Calu3 (cell line): ENCODE results near the gene MAP3K14. TPM values are rescaled to one million over a fixed set of nuclear protein-coding genes. Genes with fewer than 3 reads are reported as not detected.
A peak's percentile ranks its signal among the peaks of the same experiment; 100 is the strongest.

ENCODE experiments used
- BruUV-seq: library from RNA; stranded (reverse); fragments of 400-500 nt; replicated peaks from 2 replicates; lab custom pipeline; 2021; lab: Mats Ljungman, UMichigan
- CTCF ChIA-PET: fragments of 300-600 bp; sonication (Branson Sonifier 250); formaldehyde crosslinking; loops from one replicate; lab custom pipeline; 2022; ENCODE audit warnings: antibody characterized with exemption; lab: Charles Lee
- DNase-seq: peaks from one replicate; pipeline ENCODE4 v3.0.0; 2022
- H3K27ac Mint-ChIP-seq: one replicate; pipeline ENCODE4 v1.8.0; 2022; ENCODE audit warnings: mixed read lengths; ENCODE audit not compliant: unreplicated experiment
- H3K27me3 Mint-ChIP-seq: one replicate; pipeline ENCODE4 v1.8.0; 2022; ENCODE audit warnings: mixed read lengths; ENCODE audit not compliant: unreplicated experiment
- H3K36me3 Mint-ChIP-seq: one replicate; pipeline ENCODE4 v1.8.0; 2022; ENCODE audit warnings: mild to moderate bottlenecking, moderate library complexity, mixed read lengths; ENCODE audit not compliant: insufficient read depth, unreplicated experiment
- H3K4me1 Mint-ChIP-seq: one replicate; pipeline ENCODE4 v1.8.0; 2022; ENCODE audit warnings: mild to moderate bottlenecking, low read depth, mixed read lengths; ENCODE audit not compliant: unreplicated experiment
- H3K4me3 Mint-ChIP-seq: one replicate; pipeline ENCODE4 v1.8.0; 2022; ENCODE audit warnings: mild to moderate bottlenecking, low read depth, moderate library complexity, mixed read lengths; ENCODE audit not compliant: unreplicated experiment
- H3K9me3 Mint-ChIP-seq: one replicate; pipeline ENCODE4 v1.8.0; 2022; ENCODE audit warnings: low read depth, mixed read lengths; ENCODE audit not compliant: unreplicated experiment
- intact Hi-C: fragments of 100-400 bp; cut with micrococcal nuclease; formaldehyde crosslinking; loops from one replicate; pipeline ENCODE4 v1.10.0; 2022; ENCODE audit not compliant: unreplicated experiment
- total RNA-seq: library from RNA; stranded (reverse); gene quantifications from 2 replicates; pipeline ENCODE4 v1.2.3, GENCODE V29; 2022
- TF ChIP-seq, protein P1 (sequence below): fragments of 200-600 bp; IDR thresholded peaks from one replicate; pipeline ENCODE4 v1.8.0; 2022; ENCODE audit warnings: antibody characterized with exemption; ENCODE audit not compliant: unreplicated experiment

The MAP3K14 gene
- total RNA-seq, 1 experiment from 2014 or later: 26.7 TPM

DNA sequence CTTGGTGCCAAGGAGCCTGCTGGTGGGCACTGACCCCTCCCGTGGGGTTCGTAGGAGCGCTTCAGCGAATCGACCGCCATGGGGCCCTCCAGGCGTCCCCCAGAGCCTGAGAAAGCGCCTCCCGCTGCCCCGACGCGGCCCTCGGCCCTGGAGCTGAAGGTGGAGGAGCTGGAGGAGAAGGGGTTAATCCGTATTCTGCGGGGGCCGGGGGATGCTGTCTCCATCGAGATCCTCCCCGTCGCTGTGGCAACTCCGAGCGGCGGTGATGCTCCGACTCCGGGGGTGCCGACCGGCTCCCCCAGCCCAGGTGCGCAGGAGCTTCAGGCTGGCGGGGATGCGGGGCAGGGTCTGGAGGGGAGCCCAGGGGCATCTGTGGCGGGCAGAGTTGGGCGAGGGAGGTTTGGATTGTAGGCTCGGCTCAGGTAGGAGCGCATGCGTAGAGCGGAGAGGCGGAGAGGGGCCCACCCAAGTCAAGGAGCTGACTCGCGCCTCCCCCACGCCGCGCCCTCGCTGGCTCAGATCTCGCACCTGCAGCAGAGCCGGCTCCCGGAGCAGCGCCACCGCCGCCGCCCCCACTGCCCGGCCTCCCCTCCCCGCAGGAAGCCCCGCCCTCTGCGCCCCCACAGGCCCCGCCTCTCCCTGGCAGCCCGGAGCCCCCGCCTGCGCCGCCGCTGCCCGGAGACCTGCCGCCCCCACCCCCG lies 75.3 kb downstream of the MAP3K14 start:
- intact Hi-C loops: no loop called here
- CTCF ChIA-PET: interaction anchor here (0.8 to 1.5 kb wide), 7 partner anchors 10 to 93 kb away, joined by 3 to 9 read pairs (median 3); partner anchors contain the start of gene HEXIM1
- Mint-ChIP-seq H3K27me3 (peaks cover 41% of the 10 kb centered on the region), H3K9me3 (no peaks in the 10 kb centered on the region), H3K4me3 (peak overlapping the region; percentile 89), H3K4me1 (peaks cover 22% of the 10 kb centered on the region), H3K27ac (peak overlapping the region; percentile 81), H3K36me3 (peaks cover 51% of the 10 kb centered on the region)
- BruUV-seq: no TSS peak
- TF ChIP-seq, protein P1, sequence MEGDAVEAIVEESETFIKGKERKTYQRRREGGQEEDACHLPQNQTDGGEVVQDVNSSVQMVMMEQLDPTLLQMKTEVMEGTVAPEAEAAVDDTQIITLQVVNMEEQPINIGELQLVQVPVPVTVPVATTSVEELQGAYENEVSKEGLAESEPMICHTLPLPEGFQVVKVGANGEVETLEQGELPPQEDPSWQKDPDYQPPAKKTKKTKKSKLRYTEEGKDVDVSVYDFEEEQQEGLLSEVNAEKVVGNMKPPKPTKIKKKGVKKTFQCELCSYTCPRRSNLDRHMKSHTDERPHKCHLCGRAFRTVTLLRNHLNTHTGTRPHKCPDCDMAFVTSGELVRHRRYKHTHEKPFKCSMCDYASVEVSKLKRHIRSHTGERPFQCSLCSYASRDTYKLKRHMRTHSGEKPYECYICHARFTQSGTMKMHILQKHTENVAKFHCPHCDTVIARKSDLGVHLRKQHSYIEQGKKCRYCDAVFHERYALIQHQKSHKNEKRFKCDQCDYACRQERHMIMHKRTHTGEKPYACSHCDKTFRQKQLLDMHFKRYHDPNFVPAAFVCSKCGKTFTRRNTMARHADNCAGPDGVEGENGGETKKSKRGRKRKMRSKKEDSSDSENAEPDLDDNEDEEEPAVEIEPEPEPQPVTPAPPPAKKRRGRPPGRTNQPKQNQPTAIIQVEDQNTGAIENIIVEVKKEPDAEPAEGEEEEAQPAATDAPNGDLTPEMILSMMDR: no peak
- DNase-seq: peak; percentile 83

DNA sequence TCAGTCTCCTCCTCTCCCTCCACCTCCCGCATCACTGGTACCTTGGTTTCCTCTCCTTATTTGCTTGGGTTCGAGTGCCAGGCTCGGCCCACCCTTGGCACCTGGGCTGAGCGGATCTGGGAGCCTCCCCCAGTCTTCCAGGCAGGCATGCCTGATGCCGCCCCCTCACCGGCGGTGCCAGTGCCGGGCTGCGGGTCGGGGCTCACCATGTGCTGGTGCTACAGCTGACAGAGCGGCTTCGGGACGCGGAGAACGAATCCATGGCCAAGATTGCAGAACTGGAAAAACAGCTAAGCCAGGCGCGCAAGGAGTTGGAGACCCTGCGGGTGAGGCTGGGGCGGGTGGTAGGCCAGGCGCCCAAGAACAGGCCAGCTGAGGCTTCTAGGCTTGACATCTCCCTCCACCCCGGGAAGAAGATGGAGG lies 75.9 kb downstream of the MAP3K14 start:
- H3K4me3 Mint-ChIP-seq: peak overlapping the region; percentile 89

DNA sequence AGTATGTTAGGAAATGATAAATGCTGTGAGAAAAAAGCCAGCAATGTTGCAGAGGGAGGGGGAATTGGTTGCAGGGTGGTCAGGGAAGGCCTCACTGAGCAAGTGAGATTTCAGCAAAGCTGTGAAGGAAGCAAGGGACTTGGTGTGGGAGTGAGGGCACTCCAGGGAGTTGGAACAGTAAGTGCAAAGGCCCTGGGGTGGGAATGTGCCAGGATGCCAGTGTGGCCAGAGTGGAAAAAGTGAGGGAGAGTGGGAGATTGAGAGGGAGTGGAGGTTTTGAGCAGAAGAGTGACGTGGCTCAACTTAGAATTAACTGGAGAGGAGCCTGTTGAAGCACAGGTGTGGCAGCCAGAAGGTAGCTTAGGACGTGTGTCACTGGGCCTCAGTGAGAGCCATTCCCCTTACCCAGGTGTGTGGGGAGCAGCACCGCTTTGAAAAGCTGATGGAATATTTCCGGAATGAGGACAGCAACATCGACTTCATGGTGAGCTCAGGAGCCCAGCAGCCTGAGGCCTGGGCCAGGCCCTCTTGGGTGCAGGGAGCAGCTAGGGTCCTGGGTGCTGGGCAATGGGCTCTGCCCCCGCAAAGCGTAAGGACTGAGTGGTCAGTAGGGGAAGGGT lies 78.6 kb downstream of the MAP3K14 start:
- no TSS peak for BruUV-seq
- Mint-ChIP-seq H3K4me1 (peaks cover 19% of the 10 kb centered on the region), H3K9me3 (no peaks in the 10 kb centered on the region), H3K27me3 (peaks cover 53% of the 10 kb centered on the region), H3K36me3 (peaks cover 43% of the 10 kb centered on the region), H3K4me3 (no peak overlapping the region), H3K27ac (no peak overlapping the region)
- CTCF ChIA-PET: no interaction called here
- TF ChIP-seq, protein P1: no peak
- DNase-seq: no peak
- intact Hi-C loops: no loop called here

More for the DNA sequence above, 75.9 kb downstream of the MAP3K14 start:
- TF ChIP-seq, protein P1: no peak
- CTCF ChIA-PET: interaction anchor here (0.8 to 1.5 kb wide), 5 partner anchors 9 to 52 kb away, joined by 3 to 9 read pairs (median 3); no protein-coding TSS in a partner anchor
- Mint-ChIP-seq H3K27ac (peak overlapping the region; percentile 81), H3K4me1 (peaks cover 19% of the 10 kb centered on the region), H3K27me3 (peaks cover 41% of the 10 kb centered on the region), H3K9me3 (no peaks in the 10 kb centered on the region), H3K36me3 (peaks cover 49% of the 10 kb centered on the region)
- no peak for DNase-seq
- intact Hi-C loops: no loop called here
- BruUV-seq: no TSS peak

DNA sequence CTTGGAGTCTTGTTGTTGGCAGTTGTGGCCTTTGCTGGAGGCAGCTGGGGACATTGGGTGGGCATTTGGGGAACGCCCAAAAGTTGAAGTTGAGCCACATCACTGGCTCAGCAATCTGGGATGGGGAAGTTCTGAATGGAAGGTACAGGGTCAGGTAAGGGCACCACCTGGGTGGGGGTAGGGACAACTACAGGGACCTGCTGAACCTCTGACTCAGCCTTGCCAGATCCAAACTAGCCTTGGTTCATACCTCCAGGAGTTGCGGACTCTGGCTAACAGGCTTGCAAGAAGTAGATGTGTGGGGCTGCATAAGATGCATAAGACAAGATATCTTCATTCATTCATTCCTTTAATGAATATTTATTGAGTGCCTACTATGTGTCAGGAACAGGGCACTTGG lies 79.1 kb downstream of the MAP3K14 start:
- TF ChIP-seq, protein P1: no peak
- Mint-ChIP-seq H3K36me3 (peaks cover 40% of the 10 kb centered on the region), H3K4me1 (peaks cover 19% of the 10 kb centered on the region), H3K27me3 (peaks cover 58% of the 10 kb centered on the region), H3K9me3 (no peaks in the 10 kb centered on the region), H3K27ac (no peak overlapping the region), H3K4me3 (no peak overlapping the region)
- CTCF ChIA-PET: no interaction called here
- no peak for DNase-seq
- BruUV-seq: no TSS peak
- intact Hi-C loops: no loop called here
